ENCODE results near the gene MACROD2.

The MACROD2 gene

DNA sequence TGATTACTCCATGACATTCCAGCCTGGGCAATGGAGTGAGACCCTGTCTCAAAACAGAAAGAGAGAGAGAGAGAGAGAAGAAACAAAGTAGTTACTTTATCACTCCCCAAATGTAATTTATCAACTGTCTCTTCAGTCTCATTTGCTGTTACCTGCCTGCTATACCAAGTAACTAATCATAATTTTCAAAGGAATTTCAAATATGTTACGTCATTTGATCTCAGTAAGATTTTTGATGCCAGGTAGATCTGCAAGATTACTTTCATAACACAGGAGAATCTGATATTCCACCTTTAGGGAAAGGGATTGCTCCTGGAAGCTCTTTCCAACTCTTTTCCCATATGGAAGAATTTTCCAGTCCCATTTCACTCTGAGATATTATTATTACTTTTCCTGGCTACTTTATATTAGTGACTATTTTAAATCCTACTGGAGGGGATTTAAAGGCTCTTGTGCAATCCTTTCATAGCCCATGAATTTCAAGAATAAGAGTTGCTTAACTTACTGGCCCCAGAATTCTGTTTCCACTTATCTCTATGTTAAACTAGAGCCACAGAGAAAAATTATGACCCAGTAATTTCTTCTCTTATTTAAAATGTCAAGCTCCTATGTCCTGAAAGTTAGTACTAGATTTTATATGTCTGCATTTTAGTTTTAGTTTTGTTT, 732.3 kb downstream of the MACROD2 start:
- DNase-seq = no peak

DNA sequence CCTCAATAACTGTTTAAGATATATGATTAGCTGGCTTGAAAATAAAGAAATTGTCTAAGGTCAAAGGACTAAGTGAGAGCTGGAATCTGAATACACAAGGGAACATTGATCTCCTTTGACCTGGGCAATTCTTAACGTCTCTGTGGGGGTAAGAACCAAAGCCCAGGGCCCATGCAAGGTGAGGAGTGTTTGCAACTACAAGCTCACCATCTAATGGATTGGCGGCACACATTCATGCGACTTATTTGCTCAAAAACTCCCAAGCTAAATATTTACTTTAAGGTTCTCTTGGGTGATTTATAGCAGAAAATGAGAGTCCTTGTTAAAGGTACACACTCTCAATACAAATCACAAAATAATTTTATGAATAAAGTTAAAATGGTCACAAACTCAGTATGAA, 734.1 kb downstream of the MACROD2 start:
- no peak for DNase-seq

DNA sequence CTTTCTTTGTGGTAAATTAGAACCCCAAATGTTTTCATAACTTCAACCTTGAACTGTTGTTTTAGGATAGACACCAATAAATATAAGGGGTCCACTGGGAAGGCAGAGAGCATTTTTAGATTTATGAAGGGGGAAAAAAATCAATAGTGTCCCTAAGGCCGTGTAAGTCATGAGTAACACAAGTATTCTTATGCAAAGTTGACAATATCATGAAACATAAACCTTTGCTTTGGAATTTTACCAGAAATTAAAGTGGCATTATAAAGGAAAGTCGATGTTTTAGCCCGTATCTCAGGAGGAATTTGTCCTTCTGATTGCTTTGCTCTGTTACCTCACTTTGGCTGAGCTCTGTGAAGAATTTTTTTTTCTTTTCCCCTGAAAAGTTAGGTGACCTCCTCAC, 737.0 kb downstream of the MACROD2 start:
- DNase-seq = no peak

DNA sequence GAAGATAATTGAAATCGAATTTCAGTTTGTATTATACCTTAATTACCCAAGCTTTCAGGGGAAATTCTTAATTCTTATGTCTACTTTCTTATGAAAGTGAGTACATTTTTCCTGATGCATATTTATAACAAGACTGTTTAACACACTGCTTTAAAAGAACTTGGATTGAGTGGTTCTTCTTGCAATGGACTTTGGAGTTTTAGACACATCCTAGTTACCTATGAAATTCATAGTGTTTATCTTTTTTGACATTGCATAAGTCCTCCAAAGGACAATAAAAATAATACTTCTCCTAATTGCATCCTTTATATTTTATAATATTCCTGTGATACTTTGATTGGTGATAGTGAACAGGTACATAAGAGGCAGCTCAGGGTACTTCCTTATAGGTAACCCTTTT, 737.7 kb downstream of the MACROD2 start:
- DNase-seq = no peak

DNA sequence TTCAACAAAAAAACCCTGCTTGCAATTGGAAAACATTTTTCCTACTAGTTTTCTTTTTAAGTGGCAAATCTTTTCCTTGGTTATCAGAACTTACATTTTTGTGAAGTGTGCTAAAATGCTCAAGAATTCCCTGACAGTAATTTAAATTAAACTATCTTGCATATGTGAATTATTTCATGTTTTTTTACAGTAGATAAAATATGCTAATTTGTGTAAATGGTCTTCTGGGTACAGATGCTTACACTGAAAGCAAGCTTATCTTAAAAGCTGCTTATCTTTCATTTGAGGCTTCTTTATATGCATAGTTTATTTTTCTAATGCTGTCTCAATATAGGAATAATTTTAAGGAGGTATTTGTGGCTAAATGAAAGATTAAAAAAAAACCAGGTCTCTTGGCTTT, 745.1 kb downstream of the MACROD2 start:
- no peak for DNase-seq

DNA sequence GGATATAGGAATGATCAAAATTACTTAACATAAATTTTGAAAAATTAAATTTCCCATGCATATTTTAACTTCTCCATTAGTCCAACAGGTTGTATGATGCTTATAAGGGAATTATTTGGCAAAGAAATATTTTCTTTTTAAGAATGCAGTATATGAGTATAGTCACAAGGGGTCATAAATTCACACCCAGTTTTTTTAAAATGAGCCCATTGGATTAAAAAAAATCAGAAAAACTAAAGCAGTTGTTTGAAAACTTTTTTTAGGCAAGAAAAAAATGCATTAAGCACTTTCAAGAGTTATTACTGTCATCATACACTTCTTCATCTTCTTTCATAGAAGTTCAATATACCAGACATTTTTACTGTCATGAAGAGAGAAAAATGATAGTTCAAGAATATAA, 746.3 kb downstream of the MACROD2 start:
- DNase-seq = no peak

DNA sequence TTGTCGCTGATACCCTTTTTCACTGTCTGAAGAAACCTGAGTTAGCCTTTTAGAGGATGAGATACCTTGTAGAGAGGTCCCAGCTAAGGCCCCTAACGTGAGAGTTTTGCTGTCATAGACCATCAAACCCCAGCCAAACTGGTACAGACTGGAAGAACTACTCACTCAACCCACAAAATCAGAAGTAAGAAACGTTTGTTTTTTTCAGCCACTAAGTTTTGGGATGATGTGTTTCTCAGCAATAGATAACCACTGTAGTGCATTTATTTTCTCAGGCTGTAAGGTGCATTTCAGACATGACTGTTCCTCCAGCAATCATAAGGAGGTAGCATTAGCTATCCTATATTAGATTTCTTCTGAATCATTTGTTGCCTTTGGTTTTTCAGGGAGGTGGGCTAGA, 749.4 kb downstream of the MACROD2 start:
- no peak for DNase-seq

DNA sequence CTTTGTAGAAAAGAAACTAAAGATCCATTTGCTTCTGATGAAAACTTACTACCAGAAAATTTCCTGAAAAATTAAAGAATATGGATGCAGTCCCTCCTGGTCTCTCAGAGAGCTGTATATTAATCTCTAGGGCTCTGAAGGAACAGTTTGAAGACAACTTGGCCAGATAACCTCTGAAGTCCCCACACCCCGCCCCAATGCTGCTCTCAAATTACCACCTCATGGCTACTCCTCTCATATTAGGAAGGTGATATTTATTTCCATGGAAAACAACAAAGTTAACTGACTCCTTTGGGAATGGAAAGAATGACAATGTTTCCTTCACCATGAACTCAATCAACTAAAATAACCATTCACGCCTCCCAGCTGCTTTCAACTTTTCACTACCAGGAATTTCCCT, 750.5 kb downstream of the MACROD2 start:
- DNase-seq = no peak

DNA sequence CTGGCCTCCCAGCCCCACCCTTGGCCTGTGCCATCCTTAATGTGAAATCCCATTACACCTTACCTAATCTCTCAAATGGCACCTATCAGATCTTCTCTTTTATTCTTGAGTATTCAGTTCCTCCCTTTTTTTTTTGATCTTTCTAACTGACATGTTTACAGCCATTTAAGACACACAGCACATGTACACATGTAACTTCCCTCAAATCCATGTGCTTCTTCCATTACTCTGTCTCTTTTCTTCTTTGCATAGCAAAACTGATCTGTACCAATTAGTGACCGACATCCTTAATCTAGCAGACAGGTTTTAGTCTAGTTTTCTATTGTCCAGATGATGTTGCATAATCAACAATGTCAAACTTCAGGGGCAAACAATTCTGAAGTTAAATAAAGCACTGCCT, 755.9 kb downstream of the MACROD2 start:
- no peak for DNase-seq

DNA sequence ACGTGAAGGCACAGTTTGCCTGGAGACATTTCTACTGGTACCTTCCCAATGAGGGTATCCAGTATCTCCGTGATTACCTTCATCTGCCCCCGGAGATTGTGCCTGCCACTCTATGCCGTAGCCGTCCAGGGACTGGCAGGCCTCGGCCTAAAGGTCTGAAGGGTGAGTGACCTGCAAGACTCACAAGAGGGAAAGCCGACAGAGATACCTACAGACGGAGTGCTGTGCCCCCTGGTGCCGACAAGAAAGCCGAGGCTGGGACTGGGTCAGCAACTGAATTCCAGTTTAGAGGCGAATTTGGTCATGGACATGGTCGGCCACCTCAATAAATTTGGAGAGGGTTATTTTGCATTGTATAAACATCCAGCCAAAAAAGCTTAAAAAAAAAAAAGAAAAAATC, 762.4 kb downstream of the MACROD2 start:
- DNase-seq = no peak

DNA sequence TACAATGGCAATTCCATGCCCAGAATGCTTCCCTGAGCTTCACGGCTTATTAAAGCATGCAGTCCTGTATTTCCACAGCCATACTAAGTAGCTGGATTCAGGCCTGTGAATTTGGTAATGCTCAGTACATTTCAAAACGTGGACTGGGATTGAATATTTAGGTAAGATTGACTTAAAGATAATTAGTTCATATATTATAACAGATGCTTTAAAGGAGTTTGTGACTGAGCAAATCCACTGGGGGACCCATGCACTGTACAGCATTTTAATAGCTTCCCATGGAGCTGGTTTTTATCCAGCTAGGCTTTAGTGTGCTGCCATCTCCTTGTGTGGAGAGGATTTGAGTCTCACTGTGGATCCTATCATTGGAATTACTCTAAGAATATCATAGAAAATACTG, 763.0 kb downstream of the MACROD2 start:
- no peak for DNase-seq

DNA sequence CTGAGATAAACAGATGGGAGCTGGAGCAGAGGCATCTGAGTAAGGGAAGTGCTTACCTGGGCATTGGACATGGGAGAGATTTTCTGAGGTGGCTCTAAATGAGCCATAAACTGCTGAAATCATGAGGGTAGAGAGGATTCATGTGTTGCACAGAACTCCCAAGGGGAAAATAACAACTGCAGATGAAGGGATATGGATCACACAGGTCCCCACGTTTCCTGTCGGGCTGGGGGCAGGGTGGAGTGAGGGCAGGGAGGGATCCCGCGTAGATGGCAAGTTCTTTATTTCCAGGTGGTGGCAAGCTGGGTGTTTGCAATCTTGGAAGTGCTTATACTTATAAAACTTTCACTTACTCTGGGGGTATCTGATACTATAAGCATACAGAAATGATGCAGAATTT, 764.7 kb downstream of the MACROD2 start:
- no peak for DNase-seq

DNA sequence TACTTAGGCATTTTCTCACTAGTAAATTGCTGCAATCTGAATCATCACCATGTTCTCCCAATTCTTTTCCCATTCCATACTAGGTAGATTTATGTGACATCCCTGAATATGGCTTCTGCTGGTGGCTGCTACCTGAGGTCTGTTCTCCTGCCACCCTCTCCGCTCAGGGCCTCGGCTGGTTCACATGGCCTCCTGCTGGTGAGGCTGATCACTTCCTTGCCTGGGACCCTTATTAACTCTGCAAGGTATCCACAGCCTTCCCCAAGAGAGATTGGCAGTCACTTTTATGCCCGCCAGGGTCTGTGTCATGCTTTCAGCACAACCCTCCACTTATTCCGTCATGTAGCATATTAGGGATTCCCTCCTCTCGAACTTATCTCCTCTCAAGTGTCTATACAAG, 766.6 kb downstream of the MACROD2 start:
- DNase-seq = no peak

DNA sequence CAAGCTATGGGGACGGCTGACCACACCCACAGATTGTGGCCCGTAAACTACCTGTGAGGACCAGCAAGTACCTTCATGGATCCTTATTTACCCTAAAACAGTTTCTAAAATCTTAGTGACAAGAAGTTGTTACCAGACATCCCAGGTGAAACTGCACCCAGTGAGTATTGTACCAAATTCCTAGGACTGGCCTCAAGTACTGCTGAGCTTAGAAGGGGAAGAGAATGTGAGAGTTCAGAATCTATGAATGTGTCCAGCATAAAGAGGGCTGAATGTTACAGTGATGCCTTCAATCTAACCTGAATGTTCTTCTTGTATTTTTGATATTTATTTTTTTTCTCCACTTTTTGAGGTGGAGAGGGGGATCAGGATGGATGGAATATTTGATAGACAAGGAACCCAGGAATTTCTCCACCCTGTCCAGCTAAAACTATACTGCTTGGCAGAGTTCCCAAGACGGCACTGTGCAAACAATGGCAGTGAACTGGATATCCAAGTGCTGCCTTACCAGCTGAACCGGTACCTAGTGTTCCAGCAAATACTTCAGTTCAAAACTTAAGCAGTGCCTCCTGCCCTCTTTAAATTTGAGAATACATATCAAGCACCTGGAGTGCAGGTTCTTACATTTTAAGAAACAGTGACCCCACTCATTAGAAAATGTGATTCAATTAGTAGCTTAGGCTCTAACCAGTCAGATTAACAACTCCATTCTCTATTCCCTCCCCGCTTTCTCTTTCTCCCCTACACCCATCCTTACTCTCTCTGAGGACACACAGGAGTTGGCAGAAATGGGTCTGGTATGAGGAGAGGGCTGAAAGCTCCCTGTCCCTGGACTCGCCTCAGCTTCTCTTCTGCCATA, 769.4 kb downstream of the MACROD2 start:
- DNase-seq = no peak

DNA sequence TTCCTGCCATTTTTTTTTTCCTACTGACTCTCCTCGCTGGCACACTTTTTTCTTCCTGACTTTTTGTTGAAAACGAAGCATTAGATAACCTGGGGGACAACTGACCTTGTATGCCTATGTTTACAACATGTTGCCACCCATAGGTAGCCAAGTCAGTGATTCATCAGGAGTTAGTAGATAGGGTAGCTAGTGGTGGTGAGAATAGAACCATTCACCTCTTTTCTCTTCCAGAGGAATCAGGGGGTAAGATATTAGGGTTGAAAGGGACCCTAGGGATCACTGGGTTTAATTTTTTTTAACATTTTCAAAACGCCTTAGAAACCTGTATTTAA, 770.0 kb downstream of the MACROD2 start:
- DNase-seq = no peak

DNA sequence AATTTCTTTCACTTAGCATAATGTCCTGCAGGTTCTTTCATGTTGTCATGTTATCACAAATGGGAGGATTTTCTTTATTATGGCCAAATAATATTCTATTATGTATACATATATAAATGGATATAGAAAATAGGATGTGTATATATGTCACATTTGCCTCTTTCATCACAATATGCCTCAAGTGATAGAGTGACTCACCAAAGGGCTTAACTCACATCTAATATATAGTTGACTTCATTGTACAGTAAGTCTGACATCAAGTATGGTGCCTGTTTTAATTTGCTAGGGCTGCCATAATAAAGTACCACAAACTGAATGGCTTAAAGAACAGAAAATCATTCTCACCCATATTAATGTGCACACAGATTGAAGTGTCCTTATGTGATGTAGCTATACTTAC, 778.2 kb downstream of the MACROD2 start:
- DNase-seq = no peak

DNA sequence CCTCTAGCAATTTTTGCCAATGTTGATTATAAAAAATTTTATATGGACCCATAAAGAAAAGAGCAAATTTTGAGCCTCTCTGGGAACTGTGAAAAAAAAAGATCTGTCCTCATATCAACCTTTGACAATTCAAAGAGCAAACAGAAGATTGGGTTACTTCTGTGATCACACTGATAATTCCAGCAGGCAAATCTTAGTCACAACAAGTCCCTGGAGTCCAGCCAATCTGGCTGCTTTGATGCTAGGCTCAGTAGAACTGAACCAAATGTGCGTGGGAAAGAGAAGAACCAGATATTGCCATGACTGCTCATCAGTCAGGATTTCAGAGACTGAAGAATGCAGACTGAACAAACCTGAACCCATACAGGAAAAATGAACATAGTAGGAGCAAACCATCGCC, 780.5 kb downstream of the MACROD2 start:
- DNase-seq = no peak

DNA sequence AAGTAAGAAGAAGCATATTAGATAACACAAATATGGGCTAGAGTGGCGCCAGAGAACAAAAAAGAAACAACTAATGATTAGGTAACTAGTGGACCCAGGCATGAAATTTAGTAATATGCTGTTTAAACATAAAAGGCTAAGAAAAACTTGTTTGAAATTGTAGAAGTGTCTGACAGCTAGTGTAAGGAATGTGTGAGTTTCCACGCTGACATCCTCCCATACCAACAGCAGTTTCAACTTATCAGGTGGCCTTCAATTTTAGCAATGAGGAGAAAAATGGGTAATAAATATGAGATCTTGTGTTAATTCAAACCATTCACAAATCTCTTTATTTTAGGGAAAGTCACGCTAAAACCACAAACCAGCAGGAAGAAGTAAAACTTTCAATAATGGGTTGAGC, 782.3 kb downstream of the MACROD2 start:
- DNase-seq = no peak

DNA sequence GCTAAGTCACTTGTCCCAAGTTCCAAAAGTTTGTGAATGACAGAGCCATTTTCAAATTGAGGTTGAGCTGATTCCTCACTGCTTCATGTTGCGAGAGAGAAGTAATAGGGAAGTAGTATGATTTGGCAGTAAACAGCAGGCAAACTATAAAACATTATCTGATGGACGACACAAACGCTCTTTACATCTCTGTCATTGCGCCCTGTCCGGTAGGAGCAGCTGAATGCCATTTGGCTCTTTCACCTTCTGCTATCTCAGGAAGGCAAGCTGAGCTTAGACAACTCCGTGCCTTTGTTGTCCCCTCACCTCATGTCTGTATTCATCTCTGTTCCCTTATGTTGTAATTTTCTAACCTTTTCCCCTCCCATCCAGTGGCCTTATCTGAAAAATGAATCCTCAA, 782.8 kb downstream of the MACROD2 start:
- no peak for DNase-seq

DNA sequence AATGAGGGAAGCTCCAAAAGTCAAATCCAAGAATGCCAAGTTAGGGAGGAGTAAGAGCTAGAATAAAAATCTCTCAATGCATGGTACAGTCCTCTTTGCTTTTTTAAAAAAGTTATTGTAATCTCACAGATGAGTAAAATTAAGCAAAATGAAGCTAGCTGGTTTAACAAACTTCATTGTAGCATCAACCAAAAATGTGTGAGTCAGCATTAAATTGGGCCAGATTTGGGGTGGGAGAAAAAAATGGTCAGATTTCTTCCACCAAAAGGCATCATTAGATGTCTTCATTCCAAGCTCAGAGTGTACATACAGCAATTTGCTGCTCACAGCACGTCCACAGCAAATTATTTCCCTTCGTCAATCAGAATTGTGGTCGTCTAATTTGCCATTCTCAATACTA, 783.6 kb downstream of the MACROD2 start:
- no peak for DNase-seq

DNA sequence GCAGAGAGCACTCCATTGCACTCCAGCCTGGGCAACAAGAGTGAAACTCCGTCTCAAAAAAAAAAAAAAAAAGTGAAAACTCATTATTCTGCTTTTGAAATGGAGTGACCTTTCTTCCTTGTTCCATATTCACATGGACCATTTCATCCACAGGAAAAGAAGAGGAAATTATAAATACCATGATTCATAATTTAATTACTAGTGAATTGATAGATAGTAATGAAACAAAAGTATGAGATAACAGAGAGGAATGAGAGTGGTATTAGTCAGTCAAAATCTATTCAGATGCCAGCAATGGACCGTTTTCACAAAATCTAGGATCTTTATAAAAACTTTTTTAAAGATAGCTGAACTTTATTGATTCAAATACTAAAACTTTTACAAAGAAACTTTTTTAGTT, 785.2 kb downstream of the MACROD2 start:
- no peak for DNase-seq

DNA sequence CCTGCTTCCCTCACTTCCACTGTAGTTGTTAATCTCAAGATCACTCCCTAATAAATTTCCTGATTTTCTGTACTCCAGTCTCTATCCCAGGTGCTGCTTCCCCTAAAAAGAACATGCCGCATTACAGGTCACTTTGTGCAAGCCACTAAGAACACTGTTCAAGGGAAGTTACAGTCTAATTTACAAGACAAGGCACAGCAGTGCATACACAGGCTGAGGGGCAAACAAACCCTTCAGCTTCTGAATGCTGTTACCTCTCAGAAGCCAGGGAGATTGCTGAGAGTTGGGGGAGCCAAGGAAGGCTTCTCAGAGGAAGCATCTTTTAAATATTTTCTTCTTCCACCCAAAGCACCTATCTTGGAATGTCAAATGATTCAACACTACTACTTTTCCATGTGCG, 787.4 kb downstream of the MACROD2 start:
- DNase-seq = no peak

DNA sequence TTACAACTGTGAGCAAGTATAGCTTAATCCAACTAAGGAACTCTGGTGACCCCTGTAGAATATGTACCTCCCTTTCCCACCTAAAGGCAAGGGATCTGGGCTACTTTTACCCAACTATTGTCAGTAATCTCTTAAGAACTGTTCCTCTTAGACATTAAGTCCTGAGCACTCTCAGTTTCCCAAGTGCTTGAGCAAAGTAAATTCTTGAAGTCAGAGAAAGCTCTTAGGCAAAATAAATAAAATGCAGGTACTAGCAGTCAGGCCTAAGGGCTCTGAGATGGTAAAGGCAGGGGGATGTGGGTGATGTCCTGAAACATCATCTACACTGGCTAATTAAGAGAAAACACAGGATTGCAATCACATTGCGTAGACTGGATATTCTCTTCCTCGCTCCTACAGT, 788.5 kb downstream of the MACROD2 start:
- DNase-seq = no peak

DNA sequence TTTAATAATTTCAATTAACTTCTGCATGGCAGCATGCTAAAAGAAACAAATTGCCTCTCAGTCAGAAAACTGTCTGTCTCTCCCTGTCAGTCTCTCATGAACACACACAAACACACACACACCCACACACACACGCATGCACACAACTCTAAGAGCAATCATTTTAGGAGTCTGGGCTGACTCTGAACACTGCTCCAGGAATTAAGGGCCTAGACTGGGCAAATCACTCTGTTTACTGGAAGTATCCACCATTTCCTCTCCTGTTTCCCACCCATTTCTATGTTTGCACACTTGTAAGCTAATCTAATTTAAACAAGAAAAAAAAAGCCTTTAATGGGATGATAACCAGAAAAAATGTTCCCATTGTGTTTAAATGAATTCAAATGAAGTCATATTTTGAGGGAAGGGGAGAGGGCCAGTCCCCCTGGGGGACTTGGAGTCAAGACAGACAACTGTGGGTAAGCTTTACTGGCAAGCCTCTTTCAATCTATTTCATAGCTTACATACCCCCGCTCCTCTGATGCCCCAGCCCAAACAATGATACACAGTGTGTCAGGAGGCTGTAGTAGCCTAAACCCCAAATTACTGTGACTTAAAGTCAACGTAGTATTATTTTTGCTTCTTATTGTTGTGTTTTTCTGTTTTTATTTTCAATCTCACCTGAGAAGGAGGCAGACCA, 789.9 kb downstream of the MACROD2 start:
- no peak for DNase-seq
